Activated naive CD4-positive, alpha-beta T cell treated with anti-CD3 and anti-CD28 coated beads, Interleukin-2, amount 50 U/mL, for 24 hours (primary cell): Measurements from ENCODE around the gene PPA1.
A peak's percentile ranks its signal among the peaks of the same experiment; 100 is the strongest.
"Not testable (repeated sequence)": the region's sequence is repeated elsewhere in the genome, so short reads cannot be mapped to it uniquely, and the experiment has no call there.

Source experiments
- H3K27ac Mint-ChIP-seq: one replicate; pipeline ENCODE4 v1.8.0; 2021; ENCODE audit warnings: mild to moderate bottlenecking, mixed read lengths
- H3K27me3 Mint-ChIP-seq: one replicate; pipeline ENCODE4 v1.8.0; 2021; ENCODE audit warnings: mixed read lengths
- H3K36me3 Mint-ChIP-seq: one replicate; pipeline ENCODE4 v1.8.0; 2021; ENCODE audit warnings: mixed read lengths
- H3K4me1 Mint-ChIP-seq: one replicate; pipeline ENCODE4 v1.8.0; 2021; ENCODE audit warnings: mixed read lengths
- H3K4me3 Mint-ChIP-seq: one replicate; pipeline ENCODE4 v1.8.0; 2021; ENCODE audit warnings: mild to moderate bottlenecking, mixed read lengths
- H3K9me3 Mint-ChIP-seq: one replicate; pipeline ENCODE4 v1.8.0; 2021; ENCODE audit warnings: mixed read lengths

PPA1 gene

DNA sequence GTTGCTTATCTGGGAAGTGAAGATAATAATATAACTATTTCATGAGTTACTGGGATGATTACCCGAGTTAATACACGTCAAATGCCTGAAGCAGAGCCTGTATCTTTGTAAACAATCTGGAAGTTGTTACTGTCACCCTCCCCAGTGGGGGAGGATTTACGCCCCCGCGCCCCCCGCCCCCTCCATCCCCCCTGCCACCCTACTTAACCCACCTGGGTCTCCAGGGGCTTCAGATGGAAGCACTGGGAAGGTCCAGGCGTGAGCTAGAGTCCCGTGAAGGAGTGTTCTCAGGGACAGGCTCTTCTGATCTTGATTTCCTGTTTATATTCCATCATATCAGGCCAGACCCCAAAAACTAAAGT is 691 bp upstream of the PPA1 start:
- H3K36me3 Mint-ChIP-seq: peaks cover 8% of the 10 kb centered on the region
- H3K9me3 Mint-ChIP-seq: no peaks in the 10 kb centered on the region
- H3K27ac Mint-ChIP-seq: peak overlapping the region; percentile 98
- peaks cover 2% of the 10 kb centered on the region for H3K27me3 Mint-ChIP-seq
- peaks cover 23% of the 10 kb centered on the region for H3K4me1 Mint-ChIP-seq
- H3K4me3 Mint-ChIP-seq: peak overlapping the region; percentile 96

- peaks cover 34% of the 10 kb centered on the region for H3K4me1 Mint-ChIP-seq
- no peaks in the 10 kb centered on the region for H3K27me3 Mint-ChIP-seq
- peaks cover 12% of the 10 kb centered on the region for H3K36me3 Mint-ChIP-seq
- H3K9me3 Mint-ChIP-seq: no peaks in the 10 kb centered on the region
- H3K27ac Mint-ChIP-seq: peak overlapping the region; percentile 94
- H3K4me3 Mint-ChIP-seq: peak overlapping the region; percentile 96
Observed at GRCh38 chr10:70232859-70233108, 445 bp downstream of the PPA1 start.

- Mint-ChIP-seq H3K27ac (peak overlapping the region; percentile 94), H3K36me3 (peaks cover 12% of the 10 kb centered on the region), H3K27me3 (no peaks in the 10 kb centered on the region), H3K9me3 (no peaks in the 10 kb centered on the region), H3K4me3 (peak overlapping the region; percentile 96), H3K4me1 (peaks cover 38% of the 10 kb centered on the region)
Observed at GRCh38 chr10:70232155-70232858, 922 bp downstream of the PPA1 start.

GRCh38 chr10:70228491-70228890 is 4.7 kb downstream of the PPA1 start:
- H3K9me3 Mint-ChIP-seq: no peaks in the 10 kb centered on the region
- H3K4me3 Mint-ChIP-seq: no peak overlapping the region
- H3K4me1 Mint-ChIP-seq: peaks cover 44% of the 10 kb centered on the region
- no peak overlapping the region for H3K27ac Mint-ChIP-seq
- peaks cover 13% of the 10 kb centered on the region for H3K36me3 Mint-ChIP-seq
- no peaks in the 10 kb centered on the region for H3K27me3 Mint-ChIP-seq

GRCh38 chr10:70227548-70228320 is 5.5 kb downstream of the PPA1 start:
- peaks cover 46% of the 10 kb centered on the region for H3K4me1 Mint-ChIP-seq
- H3K27me3 Mint-ChIP-seq: no peaks in the 10 kb centered on the region
- no peak overlapping the region for H3K27ac Mint-ChIP-seq
- H3K9me3 Mint-ChIP-seq: no peaks in the 10 kb centered on the region
- no peak overlapping the region for H3K4me3 Mint-ChIP-seq
- H3K36me3 Mint-ChIP-seq: peaks cover 13% of the 10 kb centered on the region

- Mint-ChIP-seq H3K4me3 (no peak overlapping the region), H3K9me3 (no peaks in the 10 kb centered on the region), H3K4me1 (peaks cover 42% of the 10 kb centered on the region), H3K36me3 (peaks cover 10% of the 10 kb centered on the region), H3K27ac (peak overlapping the region; percentile 27), H3K27me3 (no peaks in the 10 kb centered on the region)
Observed at GRCh38 chr10:70223728-70224127, 9.5 kb downstream of the PPA1 start.

DNA sequence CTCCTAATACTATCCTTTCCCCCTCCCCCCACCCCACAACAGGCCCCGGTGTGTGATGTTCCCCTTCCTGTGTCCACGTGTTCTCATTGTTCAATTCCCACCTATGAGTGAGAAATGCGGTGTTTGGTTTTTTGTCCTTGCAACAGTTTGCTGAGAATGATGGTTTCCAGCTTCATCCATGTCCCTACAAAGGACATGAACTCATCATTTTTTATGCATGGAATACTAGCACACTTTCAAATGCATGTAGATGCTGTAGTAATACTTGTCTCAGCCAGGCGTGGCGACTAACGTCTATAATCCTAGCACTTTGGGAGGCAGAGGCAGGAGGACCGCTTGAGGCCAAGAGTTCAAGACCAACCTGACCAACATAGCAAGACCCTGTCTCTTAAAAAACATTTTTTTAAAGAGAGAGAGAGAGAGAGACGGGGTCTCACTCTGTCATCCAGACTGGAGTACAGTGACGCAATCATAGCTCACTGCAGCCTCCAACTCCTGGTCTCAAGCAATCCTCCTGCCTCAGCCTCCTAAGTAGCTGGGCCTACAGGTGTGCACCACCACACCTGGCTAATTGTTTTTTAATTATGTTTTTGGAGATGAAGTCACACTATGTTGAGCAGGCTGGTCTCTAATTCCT is 10.3 kb downstream of the PPA1 start:
- Mint-ChIP-seq H3K27ac (peak overlapping the region; percentile 74), H3K36me3 (peaks cover 11% of the 10 kb centered on the region)
- H3K27me3 Mint-ChIP-seq: not testable (repeated sequence)

GRCh38 chr10:70222340-70222794 is 10.9 kb downstream of the PPA1 start:
- Mint-ChIP-seq H3K9me3 (no peaks in the 10 kb centered on the region), H3K36me3 (peaks cover 11% of the 10 kb centered on the region), H3K4me3 (no peak overlapping the region), H3K4me1 (peaks cover 29% of the 10 kb centered on the region), H3K27ac (no peak overlapping the region), H3K27me3 (no peaks in the 10 kb centered on the region)

More for the DNA sequence above, 10.3 kb downstream of the PPA1 start:
- H3K9me3 Mint-ChIP-seq, H3K4me3 Mint-ChIP-seq: not testable (repeated sequence)
- H3K4me1 Mint-ChIP-seq: peaks cover 34% of the 10 kb centered on the region

- Mint-ChIP-seq H3K9me3 (no peaks in the 10 kb centered on the region), H3K27me3 (no peaks in the 10 kb centered on the region), H3K27ac (peak overlapping the region; percentile 76), H3K36me3 (peaks cover 11% of the 10 kb centered on the region), H3K4me3 (no peak overlapping the region), H3K4me1 (peaks cover 22% of the 10 kb centered on the region)
Observed at GRCh38 chr10:70221030-70221429, 12.2 kb downstream of the PPA1 start.

DNA sequence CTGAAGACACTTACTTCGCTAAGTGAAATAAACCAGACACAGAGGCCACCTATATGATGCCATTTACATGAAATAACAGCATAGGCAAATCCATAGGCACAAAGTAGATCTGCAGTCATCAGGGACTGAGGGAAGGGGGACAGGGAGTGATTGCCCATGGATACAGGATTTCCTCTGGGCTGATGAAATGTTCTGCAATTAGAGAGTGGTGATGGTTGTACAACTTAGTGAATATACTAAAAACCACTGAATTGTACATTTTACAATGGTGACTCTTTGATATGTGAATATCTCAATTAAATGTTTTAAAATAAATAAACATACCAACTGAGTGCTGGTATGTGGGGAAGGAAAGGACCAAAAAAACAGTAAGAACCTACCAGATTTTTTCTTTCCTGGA is 20.4 kb downstream of the PPA1 start:
- H3K4me1 Mint-ChIP-seq: no peaks in the 10 kb centered on the region
- no peaks in the 10 kb centered on the region for H3K27me3 Mint-ChIP-seq
- no peak overlapping the region for H3K4me3 Mint-ChIP-seq
- no peak overlapping the region for H3K27ac Mint-ChIP-seq
- H3K36me3 Mint-ChIP-seq: peaks cover 6% of the 10 kb centered on the region
- H3K9me3 Mint-ChIP-seq: no peaks in the 10 kb centered on the region

- Mint-ChIP-seq H3K27ac (no peak overlapping the region), H3K9me3 (no peaks in the 10 kb centered on the region), H3K4me1 (no peaks in the 10 kb centered on the region), H3K27me3 (no peaks in the 10 kb centered on the region), H3K36me3 (peaks cover 7% of the 10 kb centered on the region), H3K4me3 (no peak overlapping the region)
Observed at GRCh38 chr10:70212277-70212676, 21.0 kb downstream of the PPA1 start.

DNA sequence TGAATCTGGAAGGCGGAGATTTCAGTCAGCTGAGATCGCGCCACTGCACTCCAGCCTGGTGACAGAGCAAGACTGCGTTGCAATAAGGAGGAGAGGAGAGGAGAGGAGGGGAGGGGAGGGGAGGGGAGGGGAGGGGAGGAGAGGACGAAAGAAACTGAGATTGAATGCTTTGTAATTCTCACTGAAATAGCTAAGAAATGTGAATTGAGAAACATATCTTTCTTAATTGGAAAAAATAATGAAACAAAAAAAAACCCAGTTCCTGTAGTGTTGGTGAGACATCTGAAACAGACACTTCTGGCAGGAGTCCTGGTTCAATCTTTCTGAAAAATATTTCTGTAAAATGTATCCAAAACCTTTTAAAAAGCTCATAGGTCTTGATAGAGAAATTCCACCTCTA is 26.5 kb downstream of the PPA1 start:
- H3K36me3 Mint-ChIP-seq: peaks cover 11% of the 10 kb centered on the region
- H3K27me3 Mint-ChIP-seq: no peaks in the 10 kb centered on the region

DNA sequence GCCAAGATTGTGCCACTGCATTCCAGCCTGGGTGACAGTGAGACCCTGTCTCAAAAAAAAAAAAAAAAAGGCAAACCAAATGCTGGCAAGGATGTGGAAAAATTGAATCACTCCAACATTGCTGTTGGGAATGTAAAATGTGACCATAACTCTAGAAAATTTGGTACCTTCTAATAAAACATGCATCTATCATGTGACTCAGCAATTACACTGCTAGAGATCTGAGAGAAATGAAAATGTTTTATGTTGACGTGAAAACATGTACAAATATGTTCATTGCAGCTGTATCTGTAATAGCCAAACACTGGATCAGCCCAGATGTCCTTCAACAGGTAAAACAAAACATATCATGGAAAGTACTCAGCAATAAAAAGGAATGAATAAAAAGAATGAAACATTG is 32.1 kb downstream of the PPA1 start:
- peaks cover 15% of the 10 kb centered on the region for H3K4me1 Mint-ChIP-seq
- H3K4me3 Mint-ChIP-seq: no peak overlapping the region
- H3K27ac Mint-ChIP-seq: no peak overlapping the region
- no peaks in the 10 kb centered on the region for H3K9me3 Mint-ChIP-seq
- peaks cover 29% of the 10 kb centered on the region for H3K36me3 Mint-ChIP-seq
- no peaks in the 10 kb centered on the region for H3K27me3 Mint-ChIP-seq

More for the DNA sequence above, 26.5 kb downstream of the PPA1 start:
- no peaks in the 10 kb centered on the region for H3K9me3 Mint-ChIP-seq
- no peak overlapping the region for H3K27ac Mint-ChIP-seq
- H3K4me3 Mint-ChIP-seq: no peak overlapping the region
- no peaks in the 10 kb centered on the region for H3K4me1 Mint-ChIP-seq

- Mint-ChIP-seq H3K27ac (no peak overlapping the region), H3K4me3 (no peak overlapping the region)
Observed at GRCh38 chr10:70198696-70199466, 34.3 kb downstream of the PPA1 start.

DNA sequence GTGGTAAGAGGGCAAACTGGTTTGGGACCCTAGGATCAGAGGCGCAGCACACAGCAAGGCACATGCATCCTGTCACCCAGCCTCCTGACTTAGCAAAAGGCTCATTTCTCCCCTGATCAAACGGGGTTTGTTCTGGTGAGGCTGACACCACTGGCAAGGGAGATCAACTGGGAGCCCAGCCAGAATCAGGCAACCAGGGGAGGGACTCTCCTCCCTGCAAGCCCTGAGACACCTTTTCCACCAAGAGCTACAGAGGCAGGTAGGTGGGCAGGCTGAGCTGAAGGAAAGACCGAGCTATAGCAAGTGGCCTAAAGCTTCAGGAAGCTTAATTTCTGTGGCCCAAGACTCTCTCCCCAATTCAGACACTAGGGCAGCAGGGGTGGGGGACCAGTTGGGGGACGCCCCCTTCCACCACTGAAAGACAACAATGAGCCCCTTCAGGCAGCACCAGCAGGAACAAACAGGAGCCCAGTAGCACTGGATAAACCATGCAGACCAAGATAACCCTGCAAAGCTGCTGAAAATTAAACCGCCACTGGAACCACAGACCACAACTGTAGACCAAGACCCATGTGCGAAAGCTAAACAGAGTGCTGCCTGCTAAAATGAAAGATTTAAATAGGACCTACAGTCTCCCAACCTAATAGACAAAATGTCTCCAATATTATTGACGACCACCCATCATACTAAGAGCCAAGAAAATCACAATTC is 35.8 kb downstream of the PPA1 start:
- no peak overlapping the region for H3K27ac Mint-ChIP-seq

More at GRCh38 chr10:70198696-70199466, 34.3 kb downstream of the PPA1 start:
- peaks cover 15% of the 10 kb centered on the region for H3K4me1 Mint-ChIP-seq
- H3K27me3 Mint-ChIP-seq: no peaks in the 10 kb centered on the region
- peaks cover 22% of the 10 kb centered on the region for H3K36me3 Mint-ChIP-seq
- no peaks in the 10 kb centered on the region for H3K9me3 Mint-ChIP-seq

More for the DNA sequence above, 35.8 kb downstream of the PPA1 start:
- peaks cover 22% of the 10 kb centered on the region for H3K36me3 Mint-ChIP-seq
- H3K9me3 Mint-ChIP-seq: no peaks in the 10 kb centered on the region
- H3K4me1 Mint-ChIP-seq: peaks cover 15% of the 10 kb centered on the region
- no peaks in the 10 kb centered on the region for H3K27me3 Mint-ChIP-seq
- H3K4me3 Mint-ChIP-seq: no peak overlapping the region
